ENCODE results near the gene TECTA.
"Not testable (repeated sequence)": the region's sequence is repeated elsewhere in the genome, so short reads cannot be mapped to it uniquely, and the experiment has no call there.

The TECTA gene

DNA sequence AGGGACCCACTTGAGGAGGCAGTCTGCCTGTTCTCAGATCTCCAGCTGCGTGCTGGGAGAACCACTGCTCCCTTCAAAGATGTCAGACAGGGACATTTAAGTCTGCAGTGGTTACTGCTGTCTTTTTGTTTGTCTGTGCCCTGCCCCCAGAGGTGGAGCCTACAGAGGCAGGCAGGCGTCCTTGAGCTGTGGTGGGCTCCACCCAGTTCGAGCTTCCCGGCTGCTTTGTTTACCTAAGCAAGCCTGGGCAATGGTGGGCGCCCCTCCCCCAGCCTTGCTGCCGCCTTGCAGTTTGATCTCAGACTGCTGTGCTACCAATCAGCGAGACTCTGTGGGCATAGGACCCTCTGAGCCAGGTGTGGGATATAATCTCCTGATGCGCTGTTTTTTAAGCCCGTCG is 76.6 kb downstream of the TECTA start:
- not testable (repeated sequence) for DNase-seq (ENCODE audit: low read depth in 2 of 2, low spot score in 1 of 2)

DNA sequence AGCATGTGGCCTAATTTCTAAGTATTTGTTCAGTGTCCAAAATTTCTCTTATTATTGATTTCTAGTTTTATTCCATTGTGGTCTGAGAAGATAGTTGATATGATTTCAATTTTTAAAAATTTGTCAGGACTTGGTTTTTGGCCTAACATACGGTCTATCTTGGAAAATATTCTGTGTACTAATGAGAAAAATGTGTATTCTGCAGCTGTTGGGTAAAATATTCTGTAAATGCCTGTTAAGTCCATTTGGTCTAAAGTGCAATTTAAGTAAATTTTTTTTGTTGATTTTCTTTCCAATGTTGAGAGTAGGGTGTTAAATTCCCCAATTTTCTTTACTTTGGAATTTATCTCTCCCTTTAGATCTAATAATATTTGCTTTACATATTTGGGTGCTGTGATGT is 78.3 kb downstream of the TECTA start:
- no peak for DNase-seq (ENCODE audit: low read depth in 2 of 2, low spot score in 1 of 2)

DNA sequence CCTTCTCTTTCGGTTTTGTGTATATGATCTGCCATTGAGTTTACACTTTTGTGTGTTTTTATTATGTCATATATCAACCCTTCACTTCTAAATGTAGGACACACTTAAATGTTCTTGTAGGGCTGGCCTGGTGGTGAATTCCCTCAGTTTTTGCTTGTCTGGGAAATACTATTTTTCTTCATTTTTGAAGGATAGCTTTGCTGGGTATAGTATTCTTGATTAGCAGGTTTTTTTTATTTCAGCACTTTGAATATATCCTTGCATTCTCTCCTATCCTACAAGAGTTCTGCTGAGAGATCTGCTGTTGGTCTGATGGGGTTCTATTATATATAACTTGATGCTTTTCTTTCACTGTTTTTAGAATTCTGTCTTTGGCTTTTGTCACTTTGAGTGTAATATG is 79.1 kb downstream of the TECTA start:
- no peak for DNase-seq (ENCODE audit: low read depth in 2 of 2, low spot score in 1 of 2)

DNA sequence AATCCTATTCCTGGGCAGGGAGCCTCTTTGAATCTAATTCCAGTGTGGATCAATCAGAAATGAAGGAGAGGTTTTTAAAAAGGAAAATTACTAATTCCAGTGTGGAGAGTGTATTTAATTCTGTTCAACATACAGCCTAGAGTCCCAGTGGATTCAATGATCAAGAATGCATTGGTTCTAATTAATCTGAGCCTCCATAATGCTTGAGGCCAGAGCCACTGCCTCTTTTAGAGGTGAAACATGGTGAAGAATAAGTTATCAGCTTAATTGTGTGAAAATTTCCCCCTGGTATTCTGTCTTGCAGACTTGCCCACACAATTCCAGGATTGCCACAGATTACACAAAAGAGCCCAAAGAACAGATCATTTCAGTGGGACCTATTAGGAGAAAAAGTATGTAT is 87.7 kb downstream of the TECTA start:
- no peak for DNase-seq (ENCODE audit: low read depth in 2 of 2, low spot score in 1 of 2)

DNA sequence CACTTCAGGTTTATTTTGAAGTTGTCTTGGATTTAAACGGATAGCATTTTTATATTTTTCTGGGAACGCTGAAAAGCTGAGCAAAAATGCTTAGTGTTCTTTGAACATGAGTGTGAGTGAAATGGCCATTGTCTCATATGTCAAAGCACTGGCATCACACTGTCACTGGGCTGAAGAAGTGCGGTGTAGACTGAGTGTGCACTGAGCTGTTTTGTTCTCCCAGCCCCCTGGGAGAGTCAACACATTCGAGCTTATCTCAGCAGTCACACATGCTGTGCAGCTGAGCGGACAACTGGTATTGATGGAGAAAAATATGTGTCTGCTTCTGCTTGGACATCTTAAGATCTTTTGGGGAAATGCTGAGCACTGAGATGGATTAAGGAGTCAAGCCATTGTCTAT is 90.8 kb downstream of the TECTA start:
- DNase-seq (ENCODE audit: low read depth in 2 of 2, low spot score in 1 of 2), result no peak

DNA sequence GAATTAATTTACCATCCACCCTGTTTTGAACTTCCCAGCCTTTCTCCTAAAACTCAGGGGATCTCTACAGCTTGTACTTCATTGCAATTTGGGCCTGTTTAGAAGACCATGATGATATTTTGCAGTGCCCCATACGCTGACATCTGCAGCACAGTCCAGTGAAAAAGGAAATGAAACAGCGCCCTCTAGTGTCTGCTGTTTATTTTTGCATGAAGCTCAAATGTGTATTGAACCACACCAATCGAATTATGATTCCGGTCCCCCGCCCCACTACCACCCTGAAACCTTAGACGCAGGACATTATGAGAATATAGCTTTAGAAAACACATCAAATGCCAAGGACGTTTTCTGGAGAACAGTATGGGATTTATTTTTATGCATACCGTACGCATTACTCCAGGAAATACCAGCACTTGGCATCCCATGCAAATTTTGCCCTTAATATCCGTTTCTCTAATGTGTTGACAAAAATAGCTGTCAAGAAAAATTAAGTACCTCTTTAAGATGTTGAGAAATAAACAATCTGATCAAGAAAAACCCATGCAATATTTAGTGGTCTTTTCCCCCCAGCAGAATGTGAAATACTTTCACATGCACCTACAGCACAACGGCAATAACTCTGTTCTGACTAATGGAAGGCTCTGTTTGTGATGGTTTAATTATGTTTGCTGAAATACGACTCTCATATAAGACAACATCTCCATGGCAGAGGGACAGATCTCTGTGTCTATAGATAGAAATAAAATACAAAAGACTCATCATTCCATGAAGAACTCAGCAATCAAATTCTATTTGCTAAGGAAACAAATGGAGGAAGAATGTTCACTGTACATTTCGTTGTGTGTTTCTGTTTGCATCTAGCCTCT is 93.9 kb downstream of the TECTA start:
- peak; percentile 23 to 24 for DNase-seq (ENCODE audit: low read depth in 2 of 2, low spot score in 1 of 2)

DNA sequence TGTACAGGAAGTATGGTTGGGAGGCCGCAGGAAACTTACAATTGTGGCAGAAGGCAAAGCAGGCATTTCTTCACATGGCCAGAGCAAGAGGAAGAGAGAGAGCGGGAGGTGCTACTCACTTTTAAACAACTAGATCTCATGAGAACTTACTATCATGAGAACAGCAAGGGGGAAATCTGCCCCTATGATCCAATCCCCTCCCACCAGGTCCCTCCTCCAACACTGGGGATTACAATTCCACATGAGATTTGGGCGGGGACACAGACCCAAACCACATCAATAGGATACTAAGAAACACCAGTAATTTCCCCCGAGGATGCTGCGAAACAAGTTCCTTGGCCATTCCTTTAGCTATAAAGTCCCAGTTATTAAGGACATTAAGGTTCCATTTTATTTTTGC is 97.4 kb downstream of the TECTA start:
- DNase-seq (ENCODE audit: low read depth in 2 of 2, low spot score in 1 of 2), result no peak

DNA sequence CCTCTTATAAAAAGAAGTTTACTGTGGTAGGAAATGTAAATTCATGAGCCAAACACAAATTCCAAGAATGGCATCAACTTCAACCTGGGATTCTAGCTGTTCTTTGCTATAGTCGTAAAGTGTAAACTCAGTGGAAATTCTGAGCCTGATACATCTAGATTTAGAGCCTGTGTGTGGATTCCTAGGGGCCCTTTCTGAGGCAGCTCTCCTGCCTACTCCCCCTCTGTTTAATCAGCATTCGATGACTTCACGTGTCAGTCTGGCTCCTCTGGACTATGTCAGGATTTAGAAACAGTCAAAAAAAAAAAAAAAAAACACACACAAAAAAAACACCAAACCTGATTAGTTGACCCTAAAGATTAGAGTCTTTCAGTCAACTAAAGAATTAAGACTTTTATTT is 98.5 kb downstream of the TECTA start:
- DNase-seq (ENCODE audit: low read depth in 2 of 2, low spot score in 1 of 2), result no peak

DNA sequence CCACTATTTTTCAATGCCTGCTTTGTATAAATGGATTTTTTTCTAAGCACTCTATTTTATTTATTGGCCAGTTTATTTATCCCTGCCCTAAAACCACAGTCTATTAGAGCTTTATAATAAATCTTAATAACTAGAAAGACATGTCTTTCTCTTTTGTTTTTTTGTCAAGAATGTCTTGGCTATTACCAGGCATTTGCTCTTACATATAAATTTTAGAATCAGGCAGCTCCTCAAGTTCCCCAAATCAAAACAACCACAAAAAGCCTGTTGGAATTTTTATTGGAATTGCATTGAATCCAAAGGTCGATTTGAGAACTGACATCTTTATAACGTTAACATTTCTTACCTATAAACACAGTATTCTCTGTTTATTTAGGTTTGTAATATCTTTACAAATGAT is 105.8 kb downstream of the TECTA start:
- no peak for DNase-seq (ENCODE audit: low read depth in 2 of 2, low spot score in 1 of 2)

DNA sequence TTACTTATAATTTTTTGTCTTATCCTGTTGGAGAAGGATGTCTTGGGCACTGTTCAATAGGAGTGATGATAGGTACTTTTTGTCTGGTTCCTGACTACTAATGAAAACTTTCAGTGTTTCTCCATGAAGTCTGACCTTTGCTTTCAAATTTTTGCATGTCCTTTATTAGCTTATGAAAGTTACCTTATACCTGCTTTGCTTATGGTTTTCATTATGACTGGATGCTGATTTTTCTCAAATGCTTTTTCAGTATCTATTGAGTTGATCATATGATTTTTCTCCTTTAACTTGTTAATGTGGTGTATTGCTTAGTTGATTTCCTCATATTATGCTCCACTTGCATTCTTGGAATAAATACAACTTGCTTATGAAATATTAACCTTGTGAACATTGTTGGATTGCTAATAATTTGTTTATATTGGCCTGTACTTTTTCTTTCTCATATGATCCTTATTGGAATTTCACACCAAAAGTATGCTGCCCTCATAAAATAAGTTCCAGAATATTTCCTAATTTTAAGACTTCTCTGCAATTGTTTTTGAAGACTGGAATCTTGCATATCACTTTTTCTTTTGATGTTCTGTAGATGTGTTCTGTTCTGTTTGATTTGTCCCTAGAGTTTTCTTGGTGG is 106.6 kb downstream of the TECTA start:
- DNase-seq (ENCODE audit: low read depth in 2 of 2, low spot score in 1 of 2), result no peak

DNA sequence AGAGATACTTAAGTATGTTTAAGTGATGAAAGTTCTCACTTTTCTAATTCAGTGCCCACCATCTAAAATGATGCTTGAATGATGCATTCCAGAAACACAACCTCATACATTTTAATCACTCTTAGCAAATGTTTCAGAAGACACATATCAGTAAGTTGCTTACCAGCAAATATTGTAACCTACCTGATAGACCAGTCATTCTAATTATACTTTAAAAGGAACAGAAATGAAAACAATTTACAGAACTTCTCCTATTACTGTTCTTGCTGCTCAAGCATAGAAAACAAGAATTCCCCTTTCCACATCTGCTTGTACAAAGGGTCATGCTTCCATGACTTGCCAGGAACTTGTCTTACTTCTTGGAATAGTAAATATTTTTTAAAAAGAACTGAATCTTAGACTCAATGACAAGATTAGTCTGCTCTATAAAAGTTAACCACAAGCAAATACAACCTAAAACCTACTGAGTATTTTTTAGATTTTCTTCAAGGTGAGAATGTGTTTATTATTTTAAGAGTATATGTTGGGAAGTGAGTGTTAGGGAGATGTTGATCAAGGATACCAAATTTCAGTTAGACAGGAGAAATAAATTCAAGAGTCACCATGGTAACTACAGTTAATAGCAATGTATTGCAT is 109.5 kb downstream of the TECTA start:
- no peak for DNase-seq (ENCODE audit: low read depth in 2 of 2, low spot score in 1 of 2)

DNA sequence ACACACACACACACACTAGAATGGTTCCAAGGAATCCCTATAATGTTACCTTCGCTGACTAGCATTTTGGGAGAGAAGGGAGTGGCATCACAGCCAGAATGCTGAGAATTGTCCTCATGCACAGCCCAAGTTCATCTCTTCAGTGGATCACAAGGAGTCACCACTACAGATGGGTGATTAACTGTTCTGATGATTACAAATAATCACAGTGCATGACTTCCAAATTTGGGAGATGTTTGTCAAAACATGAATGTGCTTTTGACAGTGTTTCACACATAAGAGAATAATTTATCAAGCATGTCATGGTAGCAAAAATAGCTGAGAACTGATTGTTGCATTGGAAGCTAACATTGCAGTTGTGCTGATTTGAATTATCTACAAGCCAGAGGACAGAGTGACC is 110.6 kb downstream of the TECTA start:
- no peak for DNase-seq (ENCODE audit: low read depth in 2 of 2, low spot score in 1 of 2)

DNA sequence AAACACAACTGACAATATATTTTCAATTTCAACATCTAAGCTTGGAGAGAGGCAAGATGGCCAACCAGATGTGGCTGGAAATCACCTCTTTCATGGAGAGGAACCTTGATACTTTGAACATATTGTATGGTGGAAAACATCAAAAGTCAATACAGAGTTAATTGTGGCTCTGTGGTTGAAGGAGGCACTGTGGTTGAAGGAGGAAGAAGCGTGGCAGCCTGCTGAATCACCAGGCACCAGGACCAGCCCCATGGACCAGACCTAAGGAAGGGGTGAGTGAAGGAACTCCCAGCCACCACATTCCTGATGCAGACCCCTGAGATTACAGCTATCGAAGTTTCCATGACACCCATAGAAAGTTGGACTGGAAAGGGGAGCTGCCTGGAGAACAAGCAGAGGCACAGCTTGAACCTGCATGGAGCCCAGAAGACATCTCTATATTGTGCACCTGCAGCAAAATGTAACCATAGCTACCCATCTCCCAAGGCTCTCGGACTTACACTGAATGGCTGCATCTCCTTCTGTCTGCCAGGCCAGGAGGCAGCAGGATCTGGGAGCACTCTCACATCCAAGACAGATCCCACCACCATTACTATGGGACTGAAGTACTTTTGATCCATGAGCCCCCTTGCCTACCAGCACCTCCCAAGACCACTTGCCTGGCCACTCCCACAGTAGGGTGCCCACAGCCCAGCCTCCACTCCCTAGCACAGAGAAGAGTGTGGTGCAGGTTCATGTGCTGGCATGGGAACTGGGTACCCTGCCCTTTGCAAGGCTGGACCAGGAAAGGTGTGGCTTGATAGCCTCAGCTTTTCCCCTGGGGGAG is 111.7 kb downstream of the TECTA start:
- no peak for DNase-seq (ENCODE audit: low read depth in 2 of 2, low spot score in 1 of 2)

DNA sequence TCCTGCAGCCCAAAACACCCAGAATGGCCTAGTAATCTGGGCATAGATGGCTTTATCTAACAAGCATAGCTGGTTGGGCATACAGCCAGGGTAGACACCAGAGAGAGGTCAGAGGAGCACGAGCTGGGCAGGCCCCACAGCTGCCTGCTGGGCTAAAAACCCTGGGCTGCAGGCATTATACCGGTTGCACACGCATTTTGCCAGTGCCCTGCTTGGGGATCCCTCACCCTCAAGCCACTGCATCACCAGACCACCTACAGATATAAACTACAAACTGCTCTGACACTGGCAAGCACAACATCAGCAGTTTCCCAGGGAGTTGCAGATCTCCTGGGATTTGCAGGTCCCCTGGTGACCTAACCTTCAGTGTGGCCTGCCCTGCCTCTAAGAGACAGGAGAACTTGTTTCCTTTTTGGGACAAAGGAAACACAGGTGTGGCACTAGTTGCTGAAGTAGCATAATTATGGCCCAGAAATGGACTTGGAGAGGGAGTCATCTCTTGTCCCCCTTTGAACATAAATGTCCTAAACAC is 112.4 kb downstream of the TECTA start:
- DNase-seq (ENCODE audit: low read depth in 2 of 2, low spot score in 1 of 2), result no peak

DNA sequence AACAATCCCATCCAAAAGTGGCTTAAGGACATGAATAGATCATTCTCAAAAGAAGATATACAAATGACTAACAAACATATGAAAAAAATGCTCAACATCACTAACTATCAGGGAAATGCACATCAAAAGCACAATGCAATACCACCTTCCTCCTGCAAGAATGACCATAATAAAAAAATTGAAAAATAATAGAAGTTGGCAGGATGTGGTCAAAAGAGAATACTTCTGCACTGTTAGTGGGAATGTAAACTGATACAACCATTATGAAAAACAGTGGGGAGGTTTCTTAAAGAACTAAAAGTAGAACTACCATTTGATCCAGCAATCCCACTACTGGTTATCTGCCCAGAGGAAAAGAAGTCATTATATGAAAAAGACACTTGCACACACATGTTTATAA is 113.8 kb downstream of the TECTA start:
- no peak for DNase-seq (ENCODE audit: low read depth in 2 of 2, low spot score in 1 of 2)

DNA sequence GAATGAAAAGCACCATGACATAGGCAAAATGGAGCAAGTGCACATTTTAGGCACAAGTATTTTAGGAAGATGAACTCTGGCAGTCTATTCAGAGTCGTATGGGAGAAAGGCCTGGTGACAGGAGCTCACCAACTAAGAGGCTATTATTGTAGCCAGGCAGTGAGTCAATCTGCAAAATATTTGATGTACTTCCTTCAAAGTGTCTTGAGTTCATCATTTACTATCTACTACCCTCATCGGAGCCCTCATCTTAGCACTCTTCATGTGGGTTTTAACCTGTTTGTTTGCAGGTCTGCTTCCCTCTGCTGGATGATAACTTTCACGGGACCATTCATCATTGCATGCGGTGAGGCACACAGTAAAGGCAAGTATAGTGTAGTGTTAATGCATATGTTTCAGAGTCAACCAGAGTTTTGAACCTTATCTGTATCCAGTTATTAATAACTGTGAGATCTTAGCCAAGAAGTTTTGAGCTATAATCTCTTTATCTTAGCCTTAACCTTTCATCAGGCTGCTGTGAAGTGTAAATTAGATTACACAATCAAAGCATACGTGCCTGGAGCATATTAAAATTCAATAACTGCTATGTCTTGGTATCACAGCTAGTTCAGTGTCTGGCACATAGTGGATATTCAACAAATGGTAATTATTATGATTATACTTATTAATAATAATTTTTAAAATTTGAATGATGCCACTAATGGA is 120.6 kb downstream of the TECTA start:
- DNase-seq (ENCODE audit: low read depth in 2 of 2, low spot score in 1 of 2), result no peak

DNA sequence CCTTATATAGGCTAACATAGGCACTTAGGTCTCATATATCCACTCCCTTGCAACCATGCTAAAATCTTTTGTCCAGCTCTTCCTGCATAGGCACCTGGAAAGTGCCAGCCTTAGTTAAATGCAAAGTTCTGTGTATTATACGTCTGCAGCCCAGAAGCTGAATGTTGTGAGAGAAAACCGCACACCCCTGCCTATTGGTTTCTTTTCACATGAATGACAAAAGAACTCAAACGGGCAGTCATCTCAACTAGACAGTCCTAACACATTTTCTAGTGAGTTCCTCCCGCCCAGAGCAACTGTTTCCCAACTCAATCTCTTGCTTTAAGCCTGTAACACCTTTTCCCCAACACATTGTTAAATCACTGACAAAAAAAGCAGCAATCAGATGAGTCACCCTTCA is 122.1 kb downstream of the TECTA start:
- no peak for DNase-seq (ENCODE audit: low read depth in 2 of 2, low spot score in 1 of 2)

DNA sequence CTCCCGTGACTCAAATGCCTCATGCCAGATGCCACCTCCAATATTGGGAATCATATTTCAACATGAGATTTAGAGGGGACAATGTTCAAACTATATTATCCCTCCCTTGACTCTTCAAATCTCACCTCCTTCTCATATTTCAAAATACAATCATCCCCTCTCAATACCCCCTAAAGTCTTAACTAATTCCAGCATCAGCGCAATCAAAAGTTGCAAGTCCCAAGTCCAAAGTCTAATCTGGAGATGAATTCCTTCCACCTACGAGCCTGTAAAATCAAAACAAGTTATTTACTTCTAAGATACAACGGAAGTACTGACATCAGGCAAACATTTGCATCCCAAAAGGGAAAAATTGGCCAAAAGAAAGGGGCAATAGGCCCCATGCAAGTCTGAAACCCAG is 124.3 kb downstream of the TECTA start:
- no peak for DNase-seq (ENCODE audit: low read depth in 2 of 2, low spot score in 1 of 2)

DNA sequence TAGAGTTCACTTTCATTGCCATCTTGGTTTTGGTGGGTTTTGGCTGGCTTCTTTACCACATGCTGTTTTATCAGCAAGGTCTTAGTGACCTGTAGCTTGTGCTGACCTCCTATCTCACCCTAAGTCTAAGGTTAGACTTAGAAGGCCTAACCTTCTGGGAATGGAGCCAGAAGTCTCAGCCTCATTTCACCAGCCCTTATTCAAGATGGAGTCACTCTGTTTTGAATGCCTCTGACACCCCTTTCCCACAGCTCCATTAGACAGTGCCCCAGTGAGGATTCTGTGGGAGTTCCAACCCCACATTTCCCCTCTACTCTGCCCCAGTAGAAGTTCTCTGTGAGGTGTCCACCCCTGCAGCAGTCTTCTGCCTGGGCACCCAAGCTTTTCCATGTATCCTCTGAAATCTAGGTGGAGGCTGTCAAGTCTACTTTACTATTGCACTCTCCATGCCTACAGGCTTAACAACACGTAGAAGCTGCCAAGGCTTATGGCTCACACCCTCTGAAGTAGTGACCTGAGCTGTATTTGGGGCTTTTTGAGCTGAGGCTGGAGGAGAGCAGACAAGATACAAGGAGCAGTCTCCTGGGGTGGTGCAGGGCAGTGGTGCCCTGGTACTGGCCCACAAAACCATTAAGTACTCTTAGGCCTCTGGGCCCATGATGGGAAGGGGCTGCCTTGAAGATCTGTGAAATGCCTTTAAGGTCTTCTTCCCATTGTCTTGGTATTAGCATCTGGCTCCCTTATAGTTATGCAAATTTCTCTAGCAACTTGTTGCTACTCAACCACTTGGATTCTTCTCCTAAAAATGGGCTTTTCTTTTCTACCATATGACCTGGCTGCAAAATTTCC is 125.6 kb downstream of the TECTA start:
- no peak for DNase-seq (ENCODE audit: low read depth in 2 of 2, low spot score in 1 of 2)

DNA sequence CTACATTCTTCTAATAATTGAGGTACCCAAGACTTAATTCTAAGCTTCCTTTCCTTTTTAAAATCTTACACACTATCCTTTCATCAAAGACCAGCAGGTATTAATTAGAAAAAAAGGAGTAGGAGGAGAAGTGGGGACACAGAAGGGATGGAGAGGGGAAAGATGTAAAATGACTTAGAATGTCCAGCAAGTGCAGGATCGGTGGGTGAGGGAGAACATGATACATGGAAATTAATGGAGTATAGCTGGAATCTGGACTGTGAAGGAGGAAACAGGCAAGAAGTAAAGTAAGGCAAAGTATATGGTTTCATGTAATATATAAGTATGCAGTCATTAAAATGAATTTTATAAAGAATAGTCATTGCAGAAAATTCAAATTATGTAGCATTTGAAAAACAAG is 127.8 kb downstream of the TECTA start:
- no peak for DNase-seq (ENCODE audit: low read depth in 2 of 2, low spot score in 1 of 2)

Measured in stimulated activated CD8-positive, alpha-beta memory T cell treated with anti-CD3 and anti-CD28 coated beads, Interleukin-4, amount 100 ng/mL, for 1 hour (primary cell).